GM12878 (cell line): Measurements from ENCODE around the gene ARFGAP2. TPM values are rescaled to one million over a fixed set of nuclear protein-coding genes. Genes with fewer than 3 reads are reported as not detected.
A peak's percentile ranks its signal among the peaks of the same experiment; 100 is the strongest.

Experiments
- EGR1 ChIP-seq, 2 experiments: IDR thresholded peaks; 1 replicate in 1 of 2; 2 replicates in 1 of 2; pipeline ENCODE4 v1.6.1; 2011 to 2012; ENCODE audit warnings: low read depth in 2 of 2, low read length in 2 of 2, borderline replicate concordance in 1 of 2, mild to moderate bottlenecking in 1 of 2, moderate library complexity in 1 of 2
- FOXM1 ChIP-seq: IDR thresholded peaks from 2 replicates; pipeline ENCODE4 v1.6.1; 2012; ENCODE audit warnings: low read depth, mild to moderate bottlenecking, inconsistent platforms, low read length, moderate library complexity
- HCFC1 ChIP-seq: fragments of 150-350 bp; IDR thresholded peaks from 2 replicates; pipeline ENCODE4 v1.6.1; 2014; ENCODE audit warnings: low read length
- MTA3 ChIP-seq: IDR thresholded peaks from 2 replicates; pipeline ENCODE4 v1.6.1; 2012; ENCODE audit warnings: low read length, inconsistent platforms, borderline replicate concordance
- RUNX3 ChIP-seq: IDR thresholded peaks from 2 replicates; pipeline ENCODE4 v1.6.1; 2012; ENCODE audit warnings: low read length, inconsistent platforms
- YBX1 ChIP-seq: fragments of 450-650 bp; IDR thresholded peaks from 2 replicates; pipeline ENCODE4 v1.6.1; 2016; ENCODE audit warnings: antibody characterized with exemption
- ZNF687 ChIP-seq: fragments of 450-650 bp; IDR thresholded peaks from 2 replicates; pipeline ENCODE4 v1.6.1; 2017; ENCODE audit warnings: mild to moderate bottlenecking, moderate library complexity
- polyA plus RNA-seq, 11 experiments: library from polyadenylated mRNA; depleted of rRNA in 4 of 11; unstranded in 6 of 11; stranded (reverse) in 5 of 11; fragments of >200 nt; fragmentation: Nextera tagmentation in 4 of 11; fragmentation: Illumina TruSeq in 1 of 11; extraction: Ambion mirVana in 4 of 11; extraction: Trizol in 1 of 11; gene quantifications; 1 replicate in 1 of 11; 2 replicates in 10 of 11; pipeline versions ENCODE4 v1.2.1 to v1.2.3, GENCODE V29; 2011 to 2016; ENCODE audit warnings: inconsistent platforms in 2 of 11, missing spikeins in 2 of 11, low read depth in 1 of 11
- total RNA-seq, 4 experiments: library from RNA; depleted of rRNA in 3 of 4; stranded (reverse); fragments of >200 nt in 3 of 4; fragmentation: Illumina TruSeq in 1 of 4; extraction: Trizol in 1 of 4; gene quantifications; 2 replicates each; pipeline versions ENCODE4 v1.2.1 to v1.2.3, GENCODE V29; 2013 to 2021

Gene ARFGAP2
- total and polyA plus RNA-seq, 10 of the 15 experiments (the other 5 are each of a cell fraction or from before 2014, with no cell fraction given) = 20.9 to 100 (median 75.5) TPM

GRCh38 chr11:47176328-47177228 is at the start of gene ARFGAP2 (continued):
- no peak for TF ChIP-seq ZNF687
- TF ChIP-seq RUNX3 = peak; percentile 66
- peak; percentile 57 for TF ChIP-seq HCFC1
- TF ChIP-seq MTA3 = no peak
- peak in 1 of 2 experiments; percentile 88; a peak in 2 of 3 replicates for TF ChIP-seq EGR1 (IDR thresholded peaks at IDR 0.05; ENCODE audit: borderline replicate concordance in 1 of 2, low read depth in 2 of 2, low read length in 2 of 2)
- no peak for TF ChIP-seq FOXM1
- TF ChIP-seq YBX1 = no peak
